Neural cell (in vitro differentiated cells): ENCODE data around the gene STRBP.

Source experiments
- POLR2AphosphoS5 ChIP-seq: IDR thresholded peaks from 2 replicates; pipeline ENCODE4 v1.6.1; 2012
- REST ChIP-seq: IDR thresholded peaks from 2 replicates; pipeline ENCODE4 v1.6.1; 2012; ENCODE audit warnings: borderline replicate concordance
- TF ChIP-seq, protein P1 (sequence below): fragments of 450-650 bp; IDR thresholded peaks from 2 replicates; pipeline ENCODE4 v1.5.1; 2014; ENCODE audit warnings: antibody characterized with exemption, mild to moderate bottlenecking, moderate library complexity; ENCODE audit not compliant: poor library complexity, severe bottlenecking

GRCh38 chr9:123072407-123072995, 195.9 kb downstream of the STRBP start:
- TF ChIP-seq, protein P1, sequence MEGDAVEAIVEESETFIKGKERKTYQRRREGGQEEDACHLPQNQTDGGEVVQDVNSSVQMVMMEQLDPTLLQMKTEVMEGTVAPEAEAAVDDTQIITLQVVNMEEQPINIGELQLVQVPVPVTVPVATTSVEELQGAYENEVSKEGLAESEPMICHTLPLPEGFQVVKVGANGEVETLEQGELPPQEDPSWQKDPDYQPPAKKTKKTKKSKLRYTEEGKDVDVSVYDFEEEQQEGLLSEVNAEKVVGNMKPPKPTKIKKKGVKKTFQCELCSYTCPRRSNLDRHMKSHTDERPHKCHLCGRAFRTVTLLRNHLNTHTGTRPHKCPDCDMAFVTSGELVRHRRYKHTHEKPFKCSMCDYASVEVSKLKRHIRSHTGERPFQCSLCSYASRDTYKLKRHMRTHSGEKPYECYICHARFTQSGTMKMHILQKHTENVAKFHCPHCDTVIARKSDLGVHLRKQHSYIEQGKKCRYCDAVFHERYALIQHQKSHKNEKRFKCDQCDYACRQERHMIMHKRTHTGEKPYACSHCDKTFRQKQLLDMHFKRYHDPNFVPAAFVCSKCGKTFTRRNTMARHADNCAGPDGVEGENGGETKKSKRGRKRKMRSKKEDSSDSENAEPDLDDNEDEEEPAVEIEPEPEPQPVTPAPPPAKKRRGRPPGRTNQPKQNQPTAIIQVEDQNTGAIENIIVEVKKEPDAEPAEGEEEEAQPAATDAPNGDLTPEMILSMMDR: no peak
- TF ChIP-seq POLR2AphosphoS5 (no peak), REST (no peak)
